Measurements from ENCODE around the gene GMCL2. TPM values are rescaled to one million over a fixed set of nuclear protein-coding genes. Genes with fewer than 3 reads are reported as not detected.
A peak's percentile ranks its signal among the peaks of the same experiment; 100 is the strongest.

Gene GMCL2
- total RNA-seq, 2 donors from 2014 or later = 2.8 TPM; not detected in 1

DNA sequence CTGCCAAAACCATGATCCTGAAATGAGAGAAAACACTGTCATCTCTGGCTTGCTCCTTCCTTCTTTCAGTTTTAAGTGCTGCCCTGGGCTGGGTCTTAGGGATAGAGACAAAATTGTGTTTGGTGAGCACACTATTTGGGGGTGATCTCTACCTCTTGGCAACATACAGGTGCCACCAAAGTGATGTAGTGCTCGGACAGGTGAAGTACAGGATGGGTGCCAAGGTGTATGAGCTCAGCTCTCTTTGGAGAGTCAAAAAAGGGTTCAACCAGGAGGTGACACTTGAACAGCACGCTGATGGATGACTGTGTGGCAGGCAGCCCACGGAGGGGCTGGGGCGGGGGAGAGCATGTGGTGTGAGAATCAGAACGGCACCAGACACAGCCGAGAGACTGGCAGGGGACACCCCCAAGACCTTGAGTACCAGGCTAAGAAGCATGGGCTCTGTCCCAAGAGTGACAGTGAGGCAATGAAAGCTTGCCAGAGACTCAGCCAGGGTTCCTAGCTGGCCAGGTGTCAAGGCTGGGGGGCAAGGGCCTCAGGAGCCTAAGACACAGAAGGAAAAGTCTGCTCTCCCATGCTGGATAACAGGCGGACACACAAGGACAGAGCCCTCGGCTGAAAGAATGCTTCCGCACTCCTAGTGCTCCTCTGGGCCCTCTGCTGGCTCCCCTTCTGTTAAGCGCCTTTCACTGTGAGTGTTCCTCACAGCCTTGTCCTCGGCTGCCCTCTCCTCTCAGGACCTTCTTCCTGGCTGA lies 36.0 kb downstream of the GMCL2 start:
- intact Hi-C loops (cut with DNase I) = loop anchor here (10.0 kb wide), 1 partner anchor 546 kb away; the partner anchor contains the start of gene B4GALT7
- peaks cover 0 to 19% of the 10 kb centered on the region in 2 donors for H3K36me3 ChIP-seq
- H3K4me3 ChIP-seq = no peak overlapping the region
- TF ChIP-seq POLR2AphosphoS5 (IDR thresholded peaks at IDR 0.05) = no peak
- no peak for TF ChIP-seq CTCF (IDR thresholded peaks at IDR 0.05)
- TF ChIP-seq POLR2A (IDR thresholded peaks at IDR 0.05) = no peak
- 65% methylated on average over 11 of the region's 11 CpGs for WGBS
- no peaks in the 10 kb centered on the region for H3K27me3 ChIP-seq (replicated peaks; ENCODE audit: insufficient read depth)
- no peak overlapping the region for H3K27ac ChIP-seq
- DNase-seq (ENCODE audit: low spot score) = no peak
- H3K9me3 ChIP-seq = no peaks in the 10 kb centered on the region
- H3K4me1 ChIP-seq (replicated peaks) = peaks cover 7% of the 10 kb centered on the region

GRCh38 chr5:178149199-178149932 lies 37.8 kb downstream of the GMCL2 start:
- Histone ChIP-seq H3K9me3 (no peaks in the 10 kb centered on the region), H3K4me3 (no peak overlapping the region), H3K4me1 (replicated peaks) (peaks cover 7% of the 10 kb centered on the region), H3K36me3 (peaks cover 0 to 19% of the 10 kb centered on the region in 2 donors), H3K27ac (no peak overlapping the region), H3K27me3 (replicated peaks; ENCODE audit: insufficient read depth) (no peaks in the 10 kb centered on the region)
- WGBS = 75% methylated on average over 11 of the region's 11 CpGs
- no peak for TF ChIP-seq POLR2A (IDR thresholded peaks at IDR 0.05)
- no peak for TF ChIP-seq POLR2AphosphoS5 (IDR thresholded peaks at IDR 0.05)
- no peak for TF ChIP-seq CTCF (IDR thresholded peaks at IDR 0.05)
- intact Hi-C loops (cut with DNase I) = no loop called here
- DNase-seq (ENCODE audit: low spot score) = no peak

- intact Hi-C loops (cut with DNase I) = no loop called here
- Histone ChIP-seq H3K9me3 (no peaks in the 10 kb centered on the region), H3K27ac (no peak overlapping the region), H3K4me3 (no peak overlapping the region), H3K4me1 (replicated peaks) (no peaks in the 10 kb centered on the region), H3K36me3 (peaks cover under 1 to 23% of the 10 kb centered on the region in 2 donors), H3K27me3 (replicated peaks; ENCODE audit: insufficient read depth) (no peaks in the 10 kb centered on the region)
- 84% methylated on average over 15 of the region's 15 CpGs for WGBS
- no peak for DNase-seq (ENCODE audit: low spot score)
- TF ChIP-seq POLR2AphosphoS5 (IDR thresholded peaks at IDR 0.05) = no peak
- no peak for TF ChIP-seq POLR2A (IDR thresholded peaks at IDR 0.05)
- no peak for TF ChIP-seq CTCF (IDR thresholded peaks at IDR 0.05)
These were observed 39.8 kb downstream of the GMCL2 start for GRCh38 chr5:178147406-178147805.

DNA sequence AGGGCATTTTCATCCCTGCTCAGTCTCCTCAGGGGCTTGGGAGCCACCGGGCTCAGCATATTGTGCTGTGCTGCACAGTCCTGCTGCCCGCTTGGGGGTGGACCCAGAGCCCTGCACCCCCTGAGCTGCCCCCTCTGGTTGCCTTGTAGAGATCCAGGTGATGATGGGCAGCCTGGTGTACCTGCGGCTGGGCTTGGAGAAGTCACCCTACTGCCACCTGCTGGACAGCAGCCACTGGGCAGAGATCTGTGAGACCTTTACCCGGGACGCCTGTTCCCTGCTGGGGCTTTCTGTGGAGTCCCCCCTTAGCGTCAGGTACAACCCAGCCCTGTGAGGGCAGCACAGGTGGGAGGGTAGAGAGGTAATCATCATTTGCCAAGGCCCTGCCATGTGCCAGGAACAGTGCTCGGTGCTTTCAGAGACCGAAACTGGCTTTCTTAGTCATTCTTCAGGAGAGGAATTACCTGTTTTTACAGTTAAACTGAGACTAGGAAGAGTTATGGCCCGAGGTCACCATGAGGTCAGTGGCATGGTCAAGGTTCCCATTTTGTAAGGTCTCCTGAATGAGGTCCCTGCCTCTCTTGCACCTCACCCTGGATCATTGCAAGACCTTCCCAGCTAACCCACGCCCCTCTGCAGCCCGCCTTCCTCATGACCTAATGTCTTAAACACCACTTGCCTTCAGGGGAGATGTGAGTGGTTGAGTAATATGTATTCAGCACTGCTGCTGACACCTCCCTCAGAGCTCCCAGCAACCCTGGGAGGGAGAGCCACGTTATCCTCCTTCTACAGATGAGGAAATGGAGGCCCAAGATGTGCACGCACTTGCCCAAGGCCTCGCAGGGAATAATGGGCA lies 41.0 kb downstream of the GMCL2 start:
- peak in 3 of 4 experiments; percentile 71 to 87 (median 74) for TF ChIP-seq CTCF (IDR thresholded peaks at IDR 0.05)
- TF ChIP-seq POLR2AphosphoS5 (IDR thresholded peaks at IDR 0.05) = peak; percentile 22
- TF ChIP-seq POLR2A (IDR thresholded peaks at IDR 0.05) = no peak
- intact Hi-C loops (cut with DNase I) = no loop called here
- Histone ChIP-seq H3K36me3 (peaks cover 3 to 23% of the 10 kb centered on the region in 2 donors), H3K27ac (no peak overlapping the region), H3K27me3 (replicated peaks; ENCODE audit: insufficient read depth) (no peaks in the 10 kb centered on the region), H3K4me1 (replicated peaks) (no peaks in the 10 kb centered on the region), H3K4me3 (no peak overlapping the region), H3K9me3 (no peaks in the 10 kb centered on the region)
- WGBS = 55% methylated on average over 13 of the region's 14 CpGs
- DNase-seq (ENCODE audit: low spot score) = peak; percentile 75

All from prostate gland (tissue), 2 donors.